Motor neuron (in vitro differentiated cells): ENCODE data around the gene TCHP. TPM values are rescaled to one million over a fixed set of nuclear protein-coding genes. Genes with fewer than 3 reads are reported as not detected.
"Not testable (repeated sequence)": the region's sequence is repeated elsewhere in the genome, so short reads cannot be mapped to it uniquely, and the experiment has no call there.

ENCODE experiments used
- ATAC-seq, 8 experiments: fragments of 200-7000 bp; cut with Tn5 transposase; replicated peaks in 6 of 8; 2 replicates each; pipeline ENCODE4 v1.8.0; 2021; ENCODE audit warnings: mild to moderate bottlenecking in 8 of 8, moderate library complexity in 8 of 8
- H3K27ac ChIP-seq, 2 donors: fragments of 250-450 bp; sonication (Bioruptor Pico); 2 replicates each; pipeline ENCODE4 v1.9.0; 2021; ENCODE audit warnings: antibody characterized with exemption in 2 of 2, mild to moderate bottlenecking in 2 of 2, moderate library complexity in 1 of 2
- H3K4me1 ChIP-seq, 2 donors: fragments of 250-450 bp; sonication (Bioruptor Pico); replicated peaks in 1 of 2; 2 replicates each; pipeline ENCODE4 v1.6.1; 2021; ENCODE audit warnings: antibody characterized with exemption in 2 of 2, mild to moderate bottlenecking in 2 of 2, moderate library complexity in 1 of 2
- H3K4me3 ChIP-seq, 5 donors: fragments of 250-450 bp; sonication (Bioruptor Pico); 2 replicates each; pipeline ENCODE4 v1.9.0; 2021; ENCODE audit warnings: antibody characterized with exemption in 5 of 5, mild to moderate bottlenecking in 5 of 5, moderate library complexity in 4 of 5
- WGBS, 10 experiments: fragments of 450-650 bp; shearing (Covaris generic); methylation state at CpG; one replicate each; pipeline ENCODE4 v1.0.0; 2022; 5-methylcytosine and 5-hydroxymethylcytosine counted together
- in situ Hi-C, 9 experiments: fragments of 400-800 bp; cut with MboI; loops; one replicate each; pipeline ENCODE4 v1.15.0; 2021; ENCODE audit warnings: low sequenced_read_pairs in 9 of 9, low pct_unique_long_range_greater_than_20kb in 2 of 9; ENCODE audit not compliant: unreplicated experiment in 9 of 9
- total RNA-seq, 8 experiments: library from RNA; unstranded; fragments of 300-600 nt; gene quantifications; 2 replicates each; pipeline versions ENCODE4 v1.2.3 to v1.2.4, GENCODE V29; 2022

Gene TCHP, protein sequence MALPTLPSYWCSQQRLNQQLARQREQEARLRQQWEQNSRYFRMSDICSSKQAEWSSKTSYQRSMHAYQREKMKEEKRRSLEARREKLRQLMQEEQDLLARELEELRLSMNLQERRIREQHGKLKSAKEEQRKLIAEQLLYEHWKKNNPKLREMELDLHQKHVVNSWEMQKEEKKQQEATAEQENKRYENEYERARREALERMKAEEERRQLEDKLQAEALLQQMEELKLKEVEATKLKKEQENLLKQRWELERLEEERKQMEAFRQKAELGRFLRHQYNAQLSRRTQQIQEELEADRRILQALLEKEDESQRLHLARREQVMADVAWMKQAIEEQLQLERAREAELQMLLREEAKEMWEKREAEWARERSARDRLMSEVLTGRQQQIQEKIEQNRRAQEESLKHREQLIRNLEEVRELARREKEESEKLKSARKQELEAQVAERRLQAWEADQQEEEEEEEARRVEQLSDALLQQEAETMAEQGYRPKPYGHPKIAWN
- 10 to 100 TPM in 7 of 8 experiments, 1 to 10 TPM in 1; 7.5 to 23.7 (median 14.3) TPM for total RNA-seq

DNA sequence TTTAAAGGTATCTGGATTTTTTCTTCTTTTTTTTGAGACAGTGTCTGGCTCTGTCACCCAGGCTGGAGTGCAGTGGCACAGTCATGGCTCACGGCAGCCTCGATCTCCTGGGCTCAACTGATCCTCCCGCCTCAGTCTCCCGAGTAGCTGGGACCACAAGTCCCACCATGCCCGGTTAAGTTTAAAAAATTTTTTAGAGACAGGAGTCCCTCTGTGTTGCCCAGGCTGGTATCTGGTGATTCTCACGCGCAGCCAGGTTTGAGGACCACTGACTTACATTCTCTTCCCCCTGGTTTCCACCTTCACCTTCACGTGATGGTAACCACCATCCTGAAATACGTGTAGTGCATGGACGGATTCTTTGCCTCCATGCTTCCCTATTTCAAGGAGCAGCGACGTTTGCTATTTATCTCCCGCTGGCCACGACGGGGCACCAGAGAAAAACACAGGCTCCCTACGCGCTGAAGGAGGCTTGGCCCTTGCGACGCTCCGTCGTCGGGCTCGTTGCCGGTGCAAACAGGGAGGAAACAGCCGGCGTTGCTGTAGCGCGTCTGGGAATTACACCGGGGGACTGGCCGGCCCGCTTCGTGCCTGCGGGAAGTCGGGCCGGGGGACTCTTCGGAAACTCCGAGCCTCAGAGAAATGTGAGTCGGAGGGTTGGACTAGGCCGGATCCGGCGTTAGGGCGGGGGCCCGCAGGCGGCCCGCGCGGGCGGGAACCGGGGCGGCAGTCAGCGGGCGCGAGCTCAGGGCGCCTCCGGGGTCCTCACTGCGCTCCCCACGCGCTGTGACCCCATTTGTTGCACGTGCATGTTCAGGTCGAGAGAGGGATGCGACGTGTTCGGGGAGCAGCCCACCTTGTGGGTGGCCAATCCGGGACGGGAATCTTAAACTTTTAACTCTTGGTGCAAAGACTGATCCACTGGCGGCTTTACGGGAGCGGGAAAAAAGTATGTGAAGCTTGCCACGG is at the start of gene TCHP:
TSS of gene TCHP (plus strand) at position 492 of the 969 bp plus-strand sequence. CDS start 2,753 bp downstream, outside the sequence.
- H3K27ac ChIP-seq: peak within 1 kb of the TSS; percentile 58 to 79
- peak within 1 kb of the TSS; percentile 44 to 69 (median 53) for H3K4me3 ChIP-seq
- in situ Hi-C loops: loop anchor here in 2 of 9 experiments (25.0 kb wide), 1 partner anchor 313 kb away; no protein-coding TSS in a partner anchor
- peak; percentile 84 to 94 (median 91) for ATAC-seq
- WGBS, 10 experiments: 0 to 55% (median 6%) methylated on average over 2 to 20 of the region's 69 CpGs
- peaks cover 12 to 13% of the 10 kb centered on the region in 2 donors for H3K4me1 ChIP-seq

DNA sequence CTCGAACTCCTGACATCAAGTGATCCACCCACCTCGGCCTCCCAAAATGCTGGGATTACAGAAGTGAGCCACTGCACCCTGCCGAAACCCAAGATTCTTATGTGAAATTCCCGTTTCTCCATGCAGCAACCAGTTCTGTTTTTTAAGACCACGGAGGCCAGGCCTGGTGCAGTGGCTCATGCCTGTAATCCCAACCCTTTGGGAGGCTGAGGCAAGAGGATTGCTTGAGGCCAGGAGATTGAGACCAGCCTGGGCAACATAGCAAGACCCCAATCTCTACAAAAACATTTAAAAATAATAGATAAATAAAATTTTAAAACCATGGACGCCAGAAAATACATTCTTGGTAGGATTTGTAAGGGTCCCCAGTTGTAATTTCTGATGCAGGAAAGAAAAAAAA is 49.6 kb upstream of the TCHP start:
- in situ Hi-C loops, H3K4me1 ChIP-seq, H3K27ac ChIP-seq, ATAC-seq, H3K4me3 ChIP-seq: not testable (repeated sequence)
- WGBS, 10 experiments: 33 to 89% (median 77%) methylated on average over 1 to 5 of the region's 6 CpGs; no CpG with 5 or more reads in 2 of the 10 experiments

DNA sequence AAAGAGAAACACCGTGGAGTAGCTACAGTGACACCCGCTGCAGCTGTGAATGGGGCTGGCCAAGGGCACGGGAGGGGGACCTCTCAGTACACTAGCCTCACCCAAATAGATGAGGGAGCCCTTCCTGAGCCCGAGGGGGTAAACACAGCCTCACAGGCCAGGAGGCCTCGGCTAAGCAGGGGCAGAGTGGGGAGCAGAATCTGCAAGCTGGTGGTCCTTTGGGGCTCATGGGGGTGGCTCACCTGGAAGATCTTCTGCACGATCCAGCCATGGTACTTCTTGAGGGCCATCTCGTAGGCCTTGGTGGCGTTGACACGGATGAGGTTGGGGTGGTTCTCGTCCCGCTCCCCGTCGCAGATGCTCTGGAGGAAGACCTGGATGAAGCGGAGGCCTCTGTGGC is 44.7 kb upstream of the TCHP start:
- WGBS, 10 experiments: 88 to 100% (median 93%) methylated on average over 6 to 12 of the region's 14 CpGs; no CpG with 5 or more reads in 5 of the 10 experiments
- no peak overlapping the region for H3K4me3 ChIP-seq
- in situ Hi-C loops: no loop called here
- ATAC-seq: no peak
- H3K4me1 ChIP-seq: no peaks in the 10 kb centered on the region
- no peak overlapping the region for H3K27ac ChIP-seq

DNA sequence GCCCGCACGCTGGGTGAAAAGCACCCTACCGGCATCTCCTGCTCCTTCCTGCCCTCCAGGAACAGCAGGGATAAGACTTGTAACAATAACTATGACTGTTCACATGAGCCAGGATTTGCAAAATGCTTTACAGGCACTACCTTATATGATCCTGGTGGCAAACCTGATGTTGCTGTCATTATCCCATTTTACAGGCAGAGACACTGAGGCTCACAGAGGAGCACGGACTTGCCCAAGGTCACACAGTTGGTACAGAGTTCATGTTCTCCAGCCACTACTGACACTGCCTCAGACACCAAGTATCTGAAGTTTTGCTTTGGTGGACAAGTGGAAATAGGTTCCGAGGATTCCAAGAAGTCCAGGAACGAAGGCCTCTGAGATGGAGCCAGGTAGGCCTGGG is 42.4 kb upstream of the TCHP start:
- Histone ChIP-seq H3K27ac (no peak overlapping the region), H3K4me3 (no peak overlapping the region), H3K4me1 (peaks cover 8 to 12% of the 10 kb centered on the region in 2 donors)
- WGBS, 10 experiments: 90 to 100% (median 97%) methylated on average over 2 to 4 of the region's 6 CpGs; no CpG with 5 or more reads in 4 of the 10 experiments
- in situ Hi-C loops: no loop called here
- no peak for ATAC-seq

DNA sequence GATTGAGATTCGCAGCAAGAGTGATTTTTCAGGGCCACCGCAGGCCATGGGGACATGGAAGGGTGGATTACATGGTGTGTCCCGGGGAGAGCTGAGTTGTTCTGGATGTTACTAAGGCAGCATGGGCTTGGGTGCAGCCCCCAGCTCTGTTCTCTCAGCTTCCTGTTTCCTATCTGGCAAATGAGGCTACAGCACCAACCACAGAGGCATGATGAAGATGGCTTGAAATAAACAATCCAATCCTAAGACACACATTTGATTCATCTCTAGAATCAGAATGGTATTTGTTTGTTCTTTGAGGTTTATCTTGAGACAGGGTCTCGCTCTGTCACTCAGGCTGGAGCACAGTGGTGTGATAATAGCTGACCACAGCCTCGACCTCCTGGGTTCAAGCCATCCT is 41.3 kb upstream of the TCHP start:
- ATAC-seq: no peak
- Histone ChIP-seq H3K27ac (no peak overlapping the region), H3K4me3 (no peak overlapping the region), H3K4me1 (peaks cover 14 to 18% of the 10 kb centered on the region in 2 donors)
- in situ Hi-C loops: no loop called here
- 80 to 100% (median 92%) methylated on average over 1 to 2 of the region's 5 CpGs; no CpG with 5 or more reads in 6 of the 10 experiments for WGBS, 10 experiments

DNA sequence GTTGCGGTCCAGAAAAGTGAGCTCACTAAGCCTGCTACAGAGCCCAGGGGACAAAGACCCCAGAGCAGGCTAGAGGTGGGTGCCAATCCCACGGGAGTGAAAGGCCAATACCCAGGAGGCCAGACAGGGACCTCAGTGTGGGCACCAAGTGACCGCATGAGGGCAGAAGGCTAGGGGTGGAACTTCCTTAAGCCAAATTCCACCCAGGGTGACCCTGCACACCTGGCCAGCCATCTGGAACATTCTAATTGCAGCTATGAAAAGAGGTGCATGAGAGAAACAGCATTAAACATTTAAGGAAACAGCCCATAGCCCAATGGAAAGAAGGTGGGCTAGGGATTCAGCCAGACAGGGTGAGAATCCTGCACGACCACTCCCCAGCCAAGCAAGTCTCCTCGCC is 39.1 kb upstream of the TCHP start:
- no peak for ATAC-seq
- H3K4me1 ChIP-seq: peaks cover 23 to 25% of the 10 kb centered on the region in 2 donors
- no peak overlapping the region for H3K4me3 ChIP-seq
- in situ Hi-C loops: no loop called here
- 80 to 100% (median 88%) methylated on average over 1 to 3 of the region's 5 CpGs; no CpG with 5 or more reads in 4 of the 10 experiments for WGBS, 10 experiments
- H3K27ac ChIP-seq: no peak overlapping the region

DNA sequence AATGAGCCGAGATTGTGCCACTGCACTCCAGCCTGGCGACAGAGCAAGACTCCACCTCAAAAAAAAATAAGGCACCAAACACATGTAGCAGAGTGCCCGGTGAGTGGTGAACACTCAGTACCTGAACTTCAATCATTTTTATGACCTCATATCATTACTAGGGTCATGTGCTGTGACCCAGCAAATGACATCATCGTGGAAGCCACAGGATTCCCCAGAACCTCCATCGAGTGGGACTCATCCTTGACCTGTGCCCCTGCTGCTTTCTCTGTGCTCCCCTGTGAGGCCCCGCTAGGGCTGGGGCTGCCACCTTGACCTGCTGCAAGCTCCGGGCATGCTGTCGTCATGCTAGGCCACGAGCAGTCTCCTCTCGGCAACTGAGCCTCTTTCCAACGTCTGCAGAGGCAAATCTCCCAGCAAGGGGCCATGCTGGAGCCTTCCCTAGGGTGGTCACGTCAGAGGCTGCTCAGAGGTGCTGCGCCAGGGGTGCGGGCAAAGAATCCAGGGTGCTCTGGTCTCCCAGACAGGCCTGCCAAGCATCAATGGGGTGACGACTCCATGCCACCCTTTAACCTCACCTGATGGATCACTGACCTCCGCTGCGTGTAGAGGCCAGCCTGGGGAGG is 38.3 kb upstream of the TCHP start:
- WGBS, 10 experiments: 40 to 100% (median 70%) methylated on average over 1 to 7 of the region's 17 CpGs; no CpG with 5 or more reads in 3 of the 10 experiments
- ATAC-seq: peak in 5 of 8 experiments; percentile 62 to 83 (median 67)
- Histone ChIP-seq H3K27ac (peak overlapping the region; percentile 24 to 65), H3K4me3 (no peak overlapping the region), H3K4me1 (peaks cover 23 to 25% of the 10 kb centered on the region in 2 donors)
- in situ Hi-C loops: no loop called here

DNA sequence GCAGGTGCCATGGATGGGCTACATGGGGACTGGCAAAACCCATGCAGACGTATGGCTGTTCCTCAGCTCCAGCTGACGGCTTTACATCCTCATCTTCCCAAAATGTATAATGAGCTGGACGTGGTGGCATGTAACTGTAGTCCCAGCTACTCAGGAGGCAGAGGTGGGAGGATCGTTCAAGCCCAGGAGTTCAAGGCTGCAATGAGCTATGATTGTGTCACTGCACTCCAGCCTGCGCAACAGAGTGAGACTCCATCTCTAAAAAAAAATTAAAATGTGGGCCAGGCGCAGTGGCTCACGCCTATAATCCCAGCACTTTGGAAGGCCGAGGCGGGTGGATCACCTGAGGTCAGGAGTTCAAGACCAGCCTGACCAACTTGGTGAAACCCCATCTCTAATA is 37.6 kb upstream of the TCHP start:
- in situ Hi-C loops, H3K27ac ChIP-seq, H3K4me3 ChIP-seq, ATAC-seq: not testable (repeated sequence)
- H3K4me1 ChIP-seq: peaks cover 23 to 25% of the 10 kb centered on the region in 2 donors
- 90 to 100% (median 100%) methylated on average over 1 to 5 of the region's 9 CpGs; no CpG with 5 or more reads in 3 of the 10 experiments for WGBS, 10 experiments

DNA sequence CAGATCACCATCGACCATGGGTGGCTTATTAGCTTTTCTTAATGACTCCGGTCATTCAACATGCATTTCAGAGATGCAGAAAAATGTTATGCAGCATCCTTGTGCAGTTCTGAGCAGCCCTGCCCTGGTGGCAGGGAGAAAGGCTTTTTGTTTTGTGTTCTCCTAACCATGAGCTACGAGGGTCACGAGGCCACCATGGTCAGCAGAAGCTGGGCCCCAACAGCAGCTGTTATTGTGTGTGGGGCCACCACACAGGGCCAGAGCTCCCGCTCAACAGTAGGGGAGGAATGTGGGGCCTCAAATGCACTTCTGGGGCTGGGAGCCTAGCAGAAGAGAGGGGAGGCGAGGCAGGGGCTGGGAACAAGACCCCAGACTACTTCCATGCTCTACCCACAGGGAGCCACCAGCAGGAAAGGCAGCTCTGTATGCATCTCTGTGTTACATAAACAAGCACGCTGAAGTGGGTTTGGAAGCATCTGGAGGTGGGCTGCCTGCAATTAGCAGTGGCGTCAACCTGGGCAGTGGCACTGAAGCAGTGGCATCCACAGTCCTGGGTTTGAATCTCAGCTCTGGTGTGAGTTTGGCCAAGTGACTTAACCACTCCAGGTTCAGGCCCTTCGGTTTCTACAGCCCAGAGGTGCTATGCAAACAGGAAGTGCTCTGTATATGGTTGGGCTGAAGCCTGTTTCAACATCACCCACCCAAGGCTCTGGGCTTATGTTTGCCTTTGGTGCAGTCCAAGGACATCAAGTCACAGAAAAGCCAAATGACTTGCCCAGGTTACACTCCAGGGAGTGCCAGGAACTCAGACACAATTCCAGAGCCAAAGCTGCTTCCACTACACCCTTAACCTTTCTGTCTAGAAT is 36.0 kb upstream of the TCHP start:
- ATAC-seq: peak in 6 of 8 experiments; percentile 28 to 81 (median 76)
- H3K4me3 ChIP-seq: no peak overlapping the region
- WGBS, 10 experiments: 20 to 100% (median 56%) methylated on average over 1 to 4 of the region's 9 CpGs; no CpG with 5 or more reads in 3 of the 10 experiments
- peak overlapping the region; percentile 31 to 48 for H3K27ac ChIP-seq
- H3K4me1 ChIP-seq: peaks cover 23 to 25% of the 10 kb centered on the region in 2 donors
- in situ Hi-C loops: no loop called here

DNA sequence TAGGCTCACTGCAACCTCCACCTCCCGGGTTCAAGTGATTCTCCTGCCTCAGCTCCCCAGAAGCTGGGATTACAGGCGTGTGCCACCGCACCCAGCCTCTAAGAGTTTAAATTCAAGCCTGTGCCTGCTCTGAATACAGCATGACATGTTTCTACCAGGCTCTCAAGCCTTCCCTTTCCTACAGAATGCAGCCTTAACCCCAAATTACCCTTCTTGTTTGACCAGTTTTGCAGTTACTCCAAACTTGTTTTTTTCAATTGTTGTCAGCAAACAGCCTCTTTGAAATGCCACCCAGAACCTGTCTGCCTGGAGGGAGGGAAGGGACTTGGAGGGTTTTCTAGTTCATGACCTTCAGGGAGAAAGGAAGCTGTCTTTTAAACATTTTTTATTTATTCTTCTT is 35.2 kb upstream of the TCHP start:
- in situ Hi-C loops: no loop called here
- Histone ChIP-seq H3K4me1 (peaks cover 23 to 25% of the 10 kb centered on the region in 2 donors), H3K27ac (no peak overlapping the region), H3K4me3 (no peak overlapping the region)
- WGBS, 10 experiments: 60 to 88% (median 80%) methylated on average over 1 to 3 of the region's 3 CpGs; no CpG with 5 or more reads in 5 of the 10 experiments
- ATAC-seq: no peak

DNA sequence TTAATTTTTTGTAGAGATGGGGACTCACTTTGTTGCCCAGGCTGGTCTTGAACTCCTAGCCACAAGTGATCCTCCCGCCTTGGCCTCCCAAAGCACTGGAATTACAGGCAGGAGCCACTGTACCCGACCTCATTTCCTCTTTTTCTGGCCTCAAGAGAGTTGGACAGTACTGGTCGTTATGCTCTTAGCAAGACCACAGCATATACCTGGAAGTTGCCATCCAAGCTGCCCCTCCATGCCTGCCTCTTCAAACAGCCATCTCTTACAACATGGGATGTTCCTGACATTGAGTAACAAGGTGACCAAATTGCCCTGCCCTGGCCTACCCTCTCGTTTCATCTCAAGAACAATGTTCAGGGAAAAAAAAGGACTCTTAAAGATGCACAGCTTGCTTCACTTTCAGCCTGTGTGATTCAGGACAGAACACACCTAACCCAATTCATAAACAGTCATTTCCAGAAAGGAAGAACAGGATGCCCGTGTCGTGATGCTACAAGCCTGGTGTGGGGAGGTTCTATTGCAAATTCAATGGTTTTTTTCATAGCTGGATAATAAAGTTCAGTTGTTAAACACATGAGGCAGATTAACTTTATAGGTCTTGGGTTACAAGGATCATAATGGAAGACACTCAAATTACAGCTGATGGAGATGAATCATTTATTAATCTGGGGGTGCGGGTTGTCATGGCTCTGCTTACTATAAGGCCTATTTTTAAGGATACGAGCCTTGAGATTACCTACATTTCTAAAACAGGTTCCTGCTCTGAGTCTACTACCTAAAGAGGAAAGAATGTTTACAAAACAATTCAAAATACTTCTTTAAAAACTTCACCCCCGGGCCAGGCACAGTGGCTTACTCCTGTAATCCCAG is 31.7 kb upstream of the TCHP start:
- ATAC-seq: no peak
- Histone ChIP-seq H3K27ac (no peak overlapping the region), H3K4me3 (no peak overlapping the region), H3K4me1 (peaks cover 12 to 16% of the 10 kb centered on the region in 2 donors)
- in situ Hi-C loops: no loop called here
- 59 to 96% (median 83%) methylated on average over 2 to 9 of the region's 9 CpGs; no CpG with 5 or more reads in 1 of the 10 experiments for WGBS, 10 experiments
